Stimulated activated CD8-positive, alpha-beta memory T cell treated with anti-CD3 and anti-CD28 coated beads, Interleukin-4, amount 100 ng/mL, for 4 hours (primary cell): Measurements from ENCODE around the gene TRIM47.

Experiments
- DNase-seq, 2 donors: peaks; one replicate each; pipeline ENCODE4 v3.0.0-alpha.2; 2020; ENCODE audit warnings: low read depth in 2 of 2, low spot score in 1 of 2

The TRIM47 gene

DNA sequence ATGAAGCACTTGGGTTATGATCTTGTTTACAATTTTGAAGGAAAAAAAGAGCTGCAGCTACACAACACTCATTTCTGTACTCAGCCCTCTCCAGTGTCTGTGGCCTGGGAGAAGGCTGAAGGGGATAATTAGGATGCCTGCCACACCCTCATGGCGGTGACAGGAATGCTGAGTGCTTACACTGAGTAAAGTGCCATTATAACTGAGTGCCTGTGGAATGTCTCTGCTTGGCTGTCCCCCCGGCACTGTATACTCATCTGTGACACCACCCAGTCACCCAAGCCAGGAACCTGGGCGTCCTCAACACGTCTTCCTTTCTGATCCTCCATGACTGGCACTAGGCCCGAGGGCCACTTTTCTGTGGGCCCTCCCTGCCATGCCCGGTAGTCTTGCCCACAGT is 29.8 kb upstream of the TRIM47 start:
- no peak for DNase-seq

DNA sequence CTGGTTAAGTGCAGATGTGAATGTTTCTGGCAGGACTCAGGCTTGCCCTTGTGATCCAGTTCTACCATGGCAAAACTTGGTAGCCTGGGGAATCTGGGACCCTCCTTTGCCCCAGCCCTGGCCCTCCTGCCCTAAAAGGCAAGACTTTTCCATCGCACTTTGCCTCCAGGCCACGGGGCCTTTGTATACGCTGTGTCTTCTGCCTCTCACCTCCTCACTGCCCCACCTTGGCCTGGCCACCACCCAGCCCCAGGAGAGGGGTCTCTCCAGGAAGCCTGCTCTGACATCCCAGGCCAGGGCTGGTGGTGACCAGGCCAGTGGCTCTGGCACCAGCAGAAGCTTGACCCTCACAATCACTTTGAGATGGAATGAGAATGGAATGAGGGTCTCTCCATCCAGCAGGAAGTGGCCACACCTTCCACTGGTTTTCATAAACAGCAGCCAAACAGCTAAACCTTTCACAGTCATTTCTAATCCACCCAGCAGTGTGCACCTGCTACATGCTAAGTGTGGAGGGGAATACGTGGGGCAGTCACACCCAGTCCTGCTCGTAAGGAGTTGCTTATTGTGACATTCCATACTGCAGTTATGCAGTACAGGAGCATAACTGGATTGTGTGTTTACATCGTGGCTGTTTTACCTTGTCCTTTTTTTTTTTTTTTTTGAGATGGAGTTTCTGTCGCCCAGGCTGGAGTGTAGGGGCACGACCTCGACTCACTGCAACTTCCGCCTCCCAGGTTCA is 27.9 kb upstream of the TRIM47 start:
- no peak for DNase-seq

DNA sequence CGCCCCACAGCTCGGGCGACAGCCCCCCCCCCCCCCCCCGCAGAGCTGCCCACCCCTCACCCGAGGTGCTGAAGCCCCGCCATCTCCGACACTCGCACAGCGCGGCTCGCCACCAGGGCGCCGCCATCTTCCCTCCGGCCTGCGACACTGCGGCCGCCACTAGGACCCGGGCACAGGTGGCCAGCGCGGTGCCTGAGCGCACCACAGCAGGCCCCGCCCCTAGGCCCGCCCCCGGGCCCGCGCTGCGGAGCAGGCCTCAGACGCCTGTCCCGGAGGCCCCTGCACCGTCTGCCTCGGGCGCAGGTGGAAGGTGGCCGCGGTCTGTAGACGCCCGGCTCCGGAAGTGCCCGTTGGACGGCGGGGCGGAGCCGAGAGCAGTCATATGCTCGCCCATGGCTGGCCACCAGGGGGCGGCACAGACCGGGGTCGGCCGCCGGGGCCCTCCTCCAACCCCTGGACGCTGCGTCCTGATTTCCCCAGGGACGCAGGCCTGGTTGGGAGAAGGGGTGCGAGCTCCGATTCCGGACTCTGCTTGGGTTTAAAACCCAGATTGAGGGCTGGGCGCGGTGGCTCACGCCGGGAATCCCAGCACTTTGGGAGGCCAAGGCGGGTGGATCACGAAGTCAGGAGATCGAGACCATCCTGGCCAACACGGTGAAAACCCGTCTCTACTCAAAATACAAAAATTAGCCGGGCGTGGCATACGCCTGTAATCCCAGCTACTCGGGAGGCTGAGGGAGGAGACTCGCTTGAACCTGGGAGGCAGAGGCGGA is 26.6 kb upstream of the TRIM47 start, which contains the start of gene MRPL38:
Gene MRPL38 (minus strand): TSS at position 136 of the 773 bp plus-strand sequence. CDS start 9 bp downstream, at position 127.
- DNase-seq, result peak; percentile 74 to 87

DNA sequence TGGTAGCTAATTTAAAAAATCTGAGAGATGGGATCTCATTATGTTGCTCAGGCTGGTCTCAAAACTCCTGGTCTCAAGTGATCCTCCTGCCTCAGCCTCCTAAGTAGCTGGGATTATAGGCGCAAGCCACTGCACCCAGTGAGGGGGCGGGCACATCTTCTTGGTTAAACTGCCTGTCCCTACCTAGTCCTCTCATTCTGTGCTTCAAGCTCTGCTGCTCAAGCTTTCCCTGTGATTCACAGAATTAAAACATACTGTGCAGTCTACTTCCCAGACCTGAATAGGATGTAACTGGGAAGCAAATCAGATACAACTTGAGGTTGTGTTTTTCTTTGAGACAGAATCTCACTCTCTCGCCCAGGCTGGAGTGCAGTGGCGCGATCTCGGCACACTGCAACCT is 24.0 kb upstream of the TRIM47 start:
- no peak for DNase-seq

DNA sequence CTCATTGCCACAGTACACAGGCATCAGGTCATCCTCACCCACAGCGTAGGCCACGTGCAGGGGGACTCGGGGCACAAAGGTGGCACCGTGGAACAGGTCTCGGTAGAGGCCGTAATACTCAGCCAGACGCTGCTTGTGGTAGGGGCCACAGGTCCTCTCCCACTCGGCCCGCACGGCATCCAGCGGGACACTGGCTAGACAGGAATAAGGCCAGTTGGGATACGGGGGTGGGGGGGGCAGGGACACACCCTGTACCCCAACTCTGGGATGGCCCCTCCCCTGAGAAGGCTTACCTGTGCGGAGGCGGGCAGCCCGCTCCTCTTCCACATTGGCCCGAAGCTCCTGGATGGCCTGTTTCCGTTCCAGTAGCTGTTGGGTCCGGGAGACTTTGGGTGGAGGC is 23.3 kb upstream of the TRIM47 start:
- no peak for DNase-seq

- no peak for DNase-seq
Observed at GRCh38 chr17:75900691-75901533, 22.5 kb upstream of the TRIM47 start.

GRCh38 chr17:75899767-75900468 is 21.5 kb upstream of the TRIM47 start:
- no peak for DNase-seq

DNA sequence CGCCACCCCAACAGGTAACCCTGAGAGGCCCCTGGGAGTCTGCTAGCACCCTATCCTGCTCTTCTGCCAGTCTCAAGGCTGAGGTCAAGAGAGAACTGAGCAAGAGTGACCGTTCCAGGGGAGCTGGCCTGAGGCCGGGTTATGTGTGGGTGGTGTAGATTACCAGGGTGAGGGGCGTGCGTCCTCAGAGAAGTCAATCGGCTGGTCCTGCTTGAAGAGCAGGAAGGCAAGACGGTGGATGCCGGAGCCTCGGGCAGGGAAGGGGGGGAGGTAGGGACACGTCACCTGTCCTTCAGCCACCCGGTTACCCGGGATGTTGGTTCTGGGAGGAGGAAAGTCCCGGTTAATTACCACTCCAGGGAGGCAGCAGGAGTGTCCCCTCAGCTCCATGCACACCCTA is 21.0 kb upstream of the TRIM47 start:
- DNase-seq, result no peak

GRCh38 chr17:75898791-75899190 is 20.4 kb upstream of the TRIM47 start:
- no peak for DNase-seq

- DNase-seq, result no peak
Observed at GRCh38 chr17:75898065-75898464, 19.7 kb upstream of the TRIM47 start.

- no peak for DNase-seq
Observed at GRCh38 chr17:75897160-75898019, 19.0 kb upstream of the TRIM47 start.

GRCh38 chr17:75896415-75897159 is 18.2 kb upstream of the TRIM47 start, which contains the start of gene TRIM65:
TRIM65 (minus strand) TSS chr17:75896951; CDS start chr17:75896937, 14 bp downstream.
- peak; percentile 45 to 52 for DNase-seq

DNA sequence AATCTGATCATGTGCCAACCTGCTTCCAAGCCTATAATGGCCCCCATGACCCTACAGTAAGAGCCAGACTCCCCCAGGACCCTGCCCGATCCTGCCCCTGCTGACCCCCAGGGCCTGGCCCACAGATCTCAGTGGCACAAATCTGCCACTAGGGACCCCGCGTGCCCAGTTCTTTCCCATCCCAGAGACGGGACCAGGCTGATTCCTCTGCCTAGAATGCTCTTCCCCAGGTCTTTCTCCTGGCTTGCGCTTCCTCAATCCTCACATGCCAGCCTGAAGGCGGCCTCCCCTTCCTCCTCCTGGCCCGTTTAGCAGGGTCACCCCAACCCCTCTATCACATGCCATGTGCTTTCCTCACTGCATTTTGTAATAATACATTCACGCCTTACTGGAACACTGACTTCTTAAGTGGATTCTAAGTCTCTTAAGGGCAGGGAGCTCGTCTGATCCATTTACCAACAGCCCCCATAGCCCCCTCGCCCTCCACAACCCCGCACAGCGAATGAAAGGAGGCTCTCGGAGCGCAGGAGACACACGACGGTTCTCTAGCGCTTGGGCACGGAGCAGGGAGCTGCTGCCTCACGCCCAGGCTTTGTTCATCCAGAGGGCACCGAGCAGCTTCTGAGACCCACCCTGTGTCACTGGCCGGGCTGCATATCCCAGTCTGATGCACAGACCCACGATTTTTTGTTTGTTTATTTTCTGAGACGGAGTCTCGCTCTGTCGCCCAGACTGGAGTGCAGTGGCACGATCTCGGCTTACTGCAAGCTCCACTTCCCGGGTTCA is 17.2 kb upstream of the TRIM47 start:
- DNase-seq, result no peak

DNA sequence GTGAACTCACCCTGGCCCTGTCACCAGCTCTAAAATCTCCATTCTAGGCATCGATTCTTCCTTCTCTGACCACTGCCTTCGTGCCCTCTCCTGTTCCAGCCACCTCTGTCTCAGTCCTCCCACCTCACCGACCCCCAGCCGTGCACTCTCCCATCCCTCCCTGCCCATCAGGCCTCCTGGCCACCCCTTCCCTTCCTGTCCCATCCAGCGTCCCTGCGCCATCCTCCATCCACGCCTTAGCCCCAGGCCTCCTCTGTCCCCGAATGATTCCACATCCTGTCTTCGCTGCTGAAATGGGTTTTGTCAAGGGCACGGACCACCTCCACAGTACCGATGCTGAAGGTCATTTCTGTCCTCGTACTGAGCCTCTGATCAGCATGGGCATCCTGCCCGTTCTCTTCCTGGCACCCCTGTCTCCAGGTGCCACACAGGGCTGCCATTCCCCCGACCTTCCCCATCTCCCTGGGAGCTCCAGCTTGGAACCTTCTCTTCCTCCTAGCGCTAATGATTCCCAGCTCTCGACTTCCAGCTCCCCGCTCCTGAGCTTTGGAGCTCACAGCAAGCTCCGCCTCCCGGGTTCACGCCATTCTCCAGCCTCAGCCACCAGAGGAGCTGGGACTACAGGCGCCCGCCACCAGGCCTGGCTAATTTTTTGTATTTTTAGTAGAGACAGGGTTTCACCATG is 15.8 kb upstream of the TRIM47 start:
- DNase-seq, result no peak

- DNase-seq, result no peak
Observed at GRCh38 chr17:75893305-75894048, 15.1 kb upstream of the TRIM47 start.

DNA sequence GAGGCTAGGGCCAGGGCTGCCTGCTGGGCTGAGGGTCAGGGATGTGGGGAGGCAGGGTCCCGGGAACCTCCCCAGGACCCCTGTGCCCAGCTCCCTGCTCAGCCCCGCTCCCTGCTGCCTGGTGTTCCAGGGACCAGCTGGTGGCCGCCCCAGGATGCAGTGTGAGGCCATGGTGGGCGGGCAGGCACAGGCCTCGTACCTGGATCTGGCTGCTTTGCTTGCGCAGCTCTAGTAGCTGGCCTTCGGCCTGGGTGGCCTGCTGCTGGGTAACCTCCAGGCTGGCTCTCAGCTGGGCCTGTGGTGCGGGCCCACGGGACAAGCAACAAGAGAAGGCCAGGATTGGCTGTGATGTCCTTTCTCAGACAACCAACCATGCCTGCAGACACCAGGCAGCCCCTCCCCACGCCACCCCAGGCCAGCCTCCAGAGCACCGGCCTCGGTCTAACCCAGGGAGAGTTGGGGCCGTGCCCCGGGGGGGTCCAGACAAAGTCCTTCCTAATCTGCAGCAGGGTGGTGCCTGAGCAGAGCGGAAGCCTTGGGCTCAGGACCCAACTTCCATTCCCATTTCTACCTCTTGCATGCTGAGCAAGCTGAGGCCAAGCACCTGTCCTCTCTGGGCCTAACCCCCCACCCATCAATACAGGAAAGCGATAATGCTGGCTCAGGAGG is 14.3 kb upstream of the TRIM47 start:
- DNase-seq, result no peak
